MV-4-11 (cell line): Measurements from ENCODE around the gene SLC5A1.

ENCODE experiments used
- DNase-seq: peaks from one replicate; lab custom pipeline; 2025; lab: John Stamatoyannopoulos, UW

SLC5A1 gene

DNA sequence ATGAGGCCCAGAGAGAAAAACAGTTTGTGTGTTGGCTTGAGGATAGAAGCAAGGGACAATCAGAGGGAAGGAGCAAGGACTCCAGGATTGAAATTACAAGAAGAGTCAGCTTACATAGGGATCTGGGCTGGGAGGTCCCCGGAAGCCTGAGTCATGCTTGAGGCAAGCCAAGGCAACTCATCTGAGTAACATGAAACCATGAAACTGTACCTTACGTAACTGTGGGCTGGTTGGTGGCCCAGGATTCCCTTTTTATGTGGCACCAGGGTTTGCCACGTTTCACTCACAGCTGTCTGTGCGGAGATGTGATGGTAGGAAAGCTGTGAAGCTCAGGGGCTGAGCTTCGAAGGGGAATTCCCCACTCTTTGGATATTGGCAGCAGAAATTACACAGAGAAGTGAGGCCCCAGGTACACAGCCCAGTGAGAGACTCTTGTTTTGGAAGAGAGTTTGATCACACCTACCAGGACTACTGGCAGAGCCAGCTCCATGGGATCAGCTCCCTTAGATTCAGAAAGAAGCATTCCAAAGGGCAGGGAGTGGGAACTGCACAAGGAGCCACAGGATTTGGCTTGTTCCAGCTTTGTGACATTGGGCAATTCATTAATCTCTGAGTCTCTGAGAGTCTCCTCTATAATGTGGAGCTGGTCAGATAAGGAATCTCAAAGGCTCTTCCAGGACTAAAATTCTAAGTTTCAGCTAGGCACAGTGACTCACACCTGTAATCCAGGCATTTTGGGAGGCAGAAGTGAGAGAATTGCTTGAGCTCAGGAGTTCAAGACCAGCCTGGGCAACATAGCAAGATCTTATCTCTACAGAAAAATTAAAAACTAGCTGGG lies 7.8 kb downstream of the SLC5A1 start:
- DNase-seq: peak; percentile 92

DNA sequence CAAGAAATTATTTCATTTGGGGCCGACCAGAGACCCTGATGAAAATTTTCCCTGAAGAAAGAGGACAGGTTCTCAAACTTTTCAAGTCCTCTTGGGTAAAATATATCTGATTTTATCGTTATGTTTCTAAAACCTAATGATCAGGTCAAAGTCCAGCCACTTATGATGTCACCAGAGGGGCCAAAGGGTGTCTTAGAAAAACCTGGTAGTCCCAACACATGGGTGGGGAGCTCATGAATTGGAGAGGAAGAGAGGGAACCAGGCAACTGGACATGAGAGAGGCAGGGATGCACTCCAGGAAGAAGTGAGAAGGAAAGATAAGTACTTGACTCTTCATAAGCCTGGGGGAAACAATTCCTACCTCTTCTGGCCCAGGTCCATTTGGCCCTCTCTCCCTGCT lies 9.2 kb downstream of the SLC5A1 start:
- DNase-seq: no peak

DNA sequence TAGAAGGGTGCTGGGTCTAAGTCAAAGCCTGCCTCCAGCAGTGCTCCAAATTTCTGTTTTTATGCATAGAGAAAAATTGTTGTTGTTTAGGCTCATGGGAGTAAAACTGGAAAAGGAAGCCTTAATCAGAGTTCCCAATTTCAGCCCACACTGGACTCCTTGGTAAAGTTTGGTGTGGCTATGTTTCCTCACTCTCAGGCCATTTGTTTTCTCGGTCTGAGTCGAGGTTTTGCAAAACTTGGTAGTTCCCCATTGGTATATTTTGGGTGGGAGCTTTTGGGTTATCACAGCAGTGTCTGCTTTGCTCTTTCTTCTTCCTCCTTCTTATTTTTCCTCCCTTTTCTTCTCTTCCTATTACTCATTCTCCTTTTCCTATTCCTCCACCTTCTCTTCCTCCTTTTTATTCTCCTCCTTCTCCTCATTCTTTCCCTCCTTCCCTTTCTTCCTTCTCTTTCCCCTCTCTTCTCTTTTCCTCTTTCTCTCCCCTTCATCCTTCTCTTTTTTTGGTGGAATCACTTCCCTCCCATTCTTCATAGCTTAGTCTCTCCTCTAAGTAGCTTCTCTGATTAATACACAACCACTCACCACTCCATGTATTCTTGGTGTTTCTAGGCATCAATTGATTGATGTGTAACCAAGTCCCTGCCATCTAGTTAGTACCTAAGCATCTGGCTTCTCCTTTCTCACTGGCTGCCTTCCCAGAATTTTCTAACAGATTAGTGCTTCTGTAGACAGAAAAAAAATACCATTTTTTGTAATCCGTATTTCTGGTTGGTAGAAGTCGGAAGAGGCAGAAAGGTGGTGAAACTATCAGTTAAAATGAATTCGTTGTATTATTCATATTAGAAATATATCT lies 10.1 kb downstream of the SLC5A1 start:
- peak; percentile 37 for DNase-seq

DNA sequence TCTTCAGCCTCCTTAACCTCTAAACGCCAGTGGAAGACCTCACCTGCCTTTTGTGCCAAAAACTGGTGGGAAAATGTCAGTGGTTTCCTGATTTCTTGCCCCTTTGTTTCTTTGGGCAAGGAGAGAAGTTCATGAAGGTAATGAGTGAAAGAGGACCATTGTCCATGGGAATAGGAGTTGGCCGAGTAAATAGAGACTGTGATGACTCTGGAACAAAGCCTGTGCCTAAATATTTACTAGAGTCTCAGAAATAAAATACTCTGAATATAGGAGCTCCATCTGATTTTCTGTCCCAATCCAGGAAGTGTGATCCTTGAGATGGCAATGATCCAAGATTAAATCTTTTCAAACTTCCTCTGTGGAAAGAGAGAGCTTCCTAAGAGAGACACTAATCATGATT lies 12.0 kb downstream of the SLC5A1 start:
- no peak for DNase-seq

DNA sequence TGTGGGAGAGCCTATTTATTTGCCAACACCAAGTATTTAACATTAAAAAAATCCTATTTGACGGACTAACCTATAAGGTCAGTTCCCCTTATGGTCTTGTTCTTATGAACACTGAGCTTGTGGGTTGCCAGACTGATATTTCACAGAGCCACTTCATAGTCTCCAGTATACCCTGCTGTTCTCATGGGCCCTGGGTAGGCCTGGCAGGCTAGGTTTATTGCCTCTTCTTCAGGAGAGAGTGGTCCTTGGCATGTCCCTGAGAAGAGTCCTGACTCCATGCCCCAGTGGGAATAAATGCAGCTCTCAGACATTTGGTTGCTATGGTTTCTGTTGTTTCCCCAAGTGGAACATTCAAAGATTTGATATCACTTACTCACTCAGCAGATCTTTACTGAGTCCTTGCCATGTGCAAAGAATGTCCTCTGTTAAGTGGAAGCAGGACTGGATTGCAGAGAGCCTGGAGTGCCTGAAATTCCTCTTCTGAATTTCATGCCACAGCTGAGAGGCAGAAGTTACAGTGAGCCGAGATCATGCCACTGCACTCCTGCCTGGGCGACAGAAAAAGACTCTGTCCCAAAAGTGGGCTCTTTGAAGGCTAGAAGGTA lies 15.7 kb downstream of the SLC5A1 start:
- no peak for DNase-seq

DNA sequence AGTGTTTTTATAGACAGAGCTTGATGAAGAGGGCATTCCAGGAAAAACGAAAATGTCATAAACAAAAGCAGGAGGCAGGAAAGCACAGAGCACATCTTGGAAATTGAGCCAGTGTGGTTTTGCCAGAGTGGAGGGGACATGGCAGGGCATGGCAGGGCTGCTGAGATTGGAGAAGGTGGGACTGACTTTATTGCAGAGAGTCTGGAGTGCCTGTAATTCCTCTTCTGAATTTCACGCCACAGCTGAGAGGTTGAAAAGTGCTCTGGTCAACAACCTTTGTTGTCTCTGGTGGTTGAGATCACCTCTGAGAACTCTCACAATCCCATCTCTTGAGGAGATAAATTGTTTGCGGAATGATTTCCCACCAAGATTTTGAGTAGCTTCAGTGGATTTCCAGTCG lies 16.4 kb downstream of the SLC5A1 start:
- no peak for DNase-seq

DNA sequence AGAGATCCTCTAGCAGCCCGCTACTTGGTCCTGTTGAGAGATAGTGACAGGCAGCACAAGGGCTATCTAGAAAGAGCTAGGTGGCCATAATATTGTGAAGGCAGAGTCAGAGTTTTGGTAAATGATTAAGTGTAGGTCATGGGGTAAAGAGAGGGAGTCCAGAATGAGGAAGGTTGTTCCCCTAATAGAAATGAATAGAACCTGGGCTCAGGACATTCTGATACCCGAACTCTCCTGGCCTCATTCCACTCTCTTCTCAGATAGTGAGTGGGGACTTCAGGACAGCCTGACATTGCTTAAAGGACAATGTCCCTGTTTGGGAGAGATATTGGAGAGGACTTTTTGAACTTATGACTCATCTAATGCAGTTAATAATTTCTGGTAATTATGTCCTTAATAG lies 20.6 kb downstream of the SLC5A1 start:
- DNase-seq: no peak

DNA sequence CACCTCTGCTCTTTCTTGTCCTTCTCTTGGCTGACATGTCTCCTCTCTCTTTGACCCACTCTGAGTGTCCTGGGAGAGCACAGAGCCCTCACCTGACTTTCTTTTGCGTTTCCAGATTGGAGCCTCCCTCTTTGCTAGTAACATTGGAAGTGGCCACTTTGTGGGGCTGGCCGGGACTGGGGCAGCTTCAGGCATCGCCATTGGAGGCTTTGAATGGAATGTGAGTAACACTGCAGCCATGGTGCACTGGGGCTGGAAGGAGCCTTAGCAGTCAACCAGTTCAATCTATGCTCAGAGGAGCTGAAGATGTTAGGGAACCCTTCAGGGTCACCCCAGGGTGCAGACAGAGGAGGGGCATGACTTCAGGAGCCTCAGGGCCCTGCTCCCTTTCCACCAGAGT lies 23.8 kb downstream of the SLC5A1 start:
- no peak for DNase-seq

DNA sequence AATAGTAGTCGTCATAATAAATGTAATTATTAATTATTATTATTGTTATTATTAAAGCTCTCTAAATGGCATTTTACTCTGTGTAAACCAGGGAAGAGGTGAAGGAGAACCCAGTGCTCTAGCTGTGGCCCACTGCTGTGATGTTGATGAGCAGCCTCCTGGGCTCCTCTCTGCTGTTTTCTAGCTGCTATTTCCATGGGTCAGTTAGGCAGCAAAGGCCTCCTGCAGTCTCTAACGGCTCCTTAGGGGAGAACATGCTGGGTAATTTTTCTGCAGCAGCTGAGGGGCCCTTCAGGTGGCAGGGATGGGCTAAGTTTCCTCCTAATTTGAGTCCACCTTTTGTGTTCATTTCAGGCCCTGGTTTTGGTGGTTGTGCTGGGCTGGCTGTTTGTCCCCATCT lies 24.6 kb downstream of the SLC5A1 start:
- DNase-seq: no peak

DNA sequence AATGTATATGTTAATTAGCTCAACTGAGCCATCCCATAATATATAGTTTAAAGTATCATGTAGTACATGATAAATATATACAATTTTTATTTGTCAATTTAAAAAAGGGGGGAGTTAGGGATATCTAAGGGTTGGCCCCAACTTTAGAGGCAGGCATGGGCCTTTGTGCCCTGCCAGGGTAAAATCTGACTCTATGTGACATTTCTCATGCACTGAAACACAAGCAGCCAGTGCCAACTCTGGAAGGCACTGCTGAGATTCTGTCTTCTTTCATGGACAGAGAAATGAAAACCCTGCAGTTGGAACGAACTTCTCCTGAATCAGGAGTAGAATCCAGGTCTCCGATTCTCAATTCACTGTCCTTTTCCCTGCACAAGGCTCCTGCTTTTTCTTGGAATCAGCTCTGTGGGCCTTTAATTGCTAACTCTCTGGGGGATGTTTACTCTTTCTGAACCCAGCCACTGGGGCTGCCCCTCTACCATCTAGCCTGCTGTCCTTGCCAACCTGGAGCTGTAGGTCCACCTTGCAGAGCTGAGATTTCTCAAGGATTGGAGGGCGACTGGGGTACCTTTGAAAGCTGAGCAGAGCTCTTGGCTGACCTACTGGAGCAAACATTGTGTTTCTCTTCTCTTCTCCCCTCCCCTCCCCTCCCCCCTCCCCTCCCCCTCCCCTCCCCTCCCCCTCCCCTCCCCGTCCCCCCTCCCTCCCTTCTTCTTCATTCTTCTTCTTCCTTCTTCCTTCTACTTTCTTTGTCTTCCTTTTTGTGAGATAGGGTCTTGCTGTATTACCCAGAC lies 26.7 kb downstream of the SLC5A1 start:
- no peak for DNase-seq

DNA sequence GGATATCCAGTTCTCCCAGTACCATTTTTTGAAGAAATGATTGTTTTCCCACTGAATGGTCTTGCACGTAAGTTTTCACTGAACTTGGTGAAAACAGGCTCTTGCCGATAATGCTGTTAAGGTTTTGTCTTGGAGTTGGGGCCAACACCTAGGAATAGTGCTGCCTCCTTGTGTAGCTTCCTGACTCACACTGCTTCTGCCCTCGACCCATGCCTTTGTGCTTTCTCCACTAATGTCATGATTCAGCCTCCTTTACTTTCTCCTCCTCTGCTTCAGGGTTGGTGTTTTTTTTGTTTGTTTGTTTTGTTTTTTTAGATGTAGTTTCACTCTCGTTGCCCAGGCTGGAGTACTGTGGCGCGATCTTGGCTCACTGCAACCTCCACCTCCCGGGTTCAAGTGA lies 30.2 kb downstream of the SLC5A1 start:
- DNase-seq: no peak

DNA sequence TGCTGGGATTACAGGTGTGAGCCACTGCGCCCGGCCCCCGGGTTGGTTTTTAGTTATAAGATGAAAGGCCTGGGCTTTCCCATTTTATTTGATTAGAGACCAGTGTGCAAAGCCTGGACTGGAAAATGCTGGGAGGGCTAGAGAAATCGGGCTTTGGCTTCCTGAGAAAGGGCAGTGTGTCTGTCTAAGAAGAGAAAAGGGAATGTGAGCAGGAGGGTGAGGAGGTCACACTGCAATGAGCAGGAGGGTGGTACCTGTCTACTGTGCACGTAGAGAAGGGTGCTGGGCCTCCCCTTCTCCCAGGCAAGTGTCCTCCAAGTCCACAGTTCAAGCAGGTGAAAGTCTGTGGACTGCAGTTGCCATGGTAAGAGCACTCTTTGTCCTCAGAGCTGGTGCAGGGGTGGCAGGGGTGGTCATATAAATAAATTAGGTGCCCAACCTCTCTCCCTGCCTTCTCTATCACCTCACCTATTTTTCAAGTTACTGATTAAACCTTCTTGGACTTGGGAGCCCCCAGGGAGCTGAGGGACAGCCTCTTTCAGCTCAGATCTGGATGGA lies 30.8 kb downstream of the SLC5A1 start:
- DNase-seq: no peak

DNA sequence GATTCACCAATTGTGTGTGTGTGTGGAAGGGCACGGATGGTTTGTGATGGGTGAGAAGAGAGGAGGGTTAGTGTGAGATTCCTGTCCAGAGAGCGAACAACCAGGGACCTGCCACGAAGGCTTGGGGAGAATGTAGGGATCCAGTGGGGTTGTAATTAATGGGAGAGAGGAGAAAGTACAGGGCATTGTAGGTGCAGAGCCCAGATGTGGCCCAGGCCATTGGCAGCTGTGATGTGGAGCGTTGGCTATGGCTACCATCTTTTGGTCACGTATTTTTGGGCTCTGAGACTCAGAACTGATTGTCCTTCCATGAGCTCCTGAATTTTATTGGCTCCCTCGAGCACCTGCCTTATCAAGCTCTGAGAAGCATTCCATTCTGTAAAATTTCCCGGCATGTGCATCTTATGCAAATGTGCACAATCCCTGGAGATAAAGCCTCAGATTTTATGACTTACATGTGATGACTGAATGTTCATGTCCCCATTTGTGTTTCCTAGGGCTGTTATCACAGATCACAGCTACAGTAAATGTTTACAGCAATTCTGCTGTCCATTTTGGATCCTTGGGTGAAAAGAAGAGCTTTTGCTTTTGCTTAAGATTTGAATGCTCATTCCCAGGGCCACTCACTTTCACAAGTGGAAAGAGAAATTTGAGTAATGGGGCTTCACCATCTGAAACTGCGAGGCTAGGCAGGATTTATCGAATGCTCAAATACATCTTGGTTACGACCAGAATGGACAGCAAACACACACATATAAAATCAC lies 33.1 kb downstream of the SLC5A1 start:
- no peak for DNase-seq

DNA sequence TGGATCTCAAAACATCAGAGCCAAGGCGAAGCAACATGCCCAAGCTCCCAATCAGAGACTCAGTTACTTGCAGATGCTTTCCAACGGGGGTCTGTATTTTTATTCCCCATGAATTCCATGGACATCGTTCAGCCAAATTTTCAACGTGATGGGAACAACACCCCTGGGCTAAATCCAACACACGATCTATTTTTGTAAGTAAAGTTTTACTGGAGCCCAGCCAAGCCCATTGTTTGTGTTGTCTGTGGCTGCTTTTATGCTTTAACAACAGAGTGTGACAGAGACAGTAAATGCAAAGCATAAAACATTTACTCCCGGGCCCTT lies 33.7 kb downstream of the SLC5A1 start:
- no peak for DNase-seq

DNA sequence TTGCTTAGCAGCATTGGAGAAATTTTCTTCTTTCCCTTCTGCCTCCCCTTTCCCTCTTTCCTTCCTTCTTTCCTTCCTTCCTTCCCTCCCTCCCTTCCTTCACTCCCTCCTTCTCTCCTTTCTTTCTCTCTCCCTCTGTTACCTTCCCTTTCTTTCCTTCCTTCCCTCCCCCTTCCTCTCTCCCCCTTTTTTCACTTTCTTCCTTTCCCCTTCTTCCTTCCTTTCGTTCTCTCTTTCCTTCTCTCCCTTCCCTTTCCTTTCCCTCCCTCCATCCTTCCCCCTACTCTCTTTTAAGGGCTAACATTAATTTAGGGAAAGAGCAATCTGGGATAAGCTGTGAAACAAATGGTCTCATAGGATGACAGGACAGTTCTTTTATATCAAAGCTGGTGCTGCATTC lies 34.1 kb downstream of the SLC5A1 start:
- no peak for DNase-seq

DNA sequence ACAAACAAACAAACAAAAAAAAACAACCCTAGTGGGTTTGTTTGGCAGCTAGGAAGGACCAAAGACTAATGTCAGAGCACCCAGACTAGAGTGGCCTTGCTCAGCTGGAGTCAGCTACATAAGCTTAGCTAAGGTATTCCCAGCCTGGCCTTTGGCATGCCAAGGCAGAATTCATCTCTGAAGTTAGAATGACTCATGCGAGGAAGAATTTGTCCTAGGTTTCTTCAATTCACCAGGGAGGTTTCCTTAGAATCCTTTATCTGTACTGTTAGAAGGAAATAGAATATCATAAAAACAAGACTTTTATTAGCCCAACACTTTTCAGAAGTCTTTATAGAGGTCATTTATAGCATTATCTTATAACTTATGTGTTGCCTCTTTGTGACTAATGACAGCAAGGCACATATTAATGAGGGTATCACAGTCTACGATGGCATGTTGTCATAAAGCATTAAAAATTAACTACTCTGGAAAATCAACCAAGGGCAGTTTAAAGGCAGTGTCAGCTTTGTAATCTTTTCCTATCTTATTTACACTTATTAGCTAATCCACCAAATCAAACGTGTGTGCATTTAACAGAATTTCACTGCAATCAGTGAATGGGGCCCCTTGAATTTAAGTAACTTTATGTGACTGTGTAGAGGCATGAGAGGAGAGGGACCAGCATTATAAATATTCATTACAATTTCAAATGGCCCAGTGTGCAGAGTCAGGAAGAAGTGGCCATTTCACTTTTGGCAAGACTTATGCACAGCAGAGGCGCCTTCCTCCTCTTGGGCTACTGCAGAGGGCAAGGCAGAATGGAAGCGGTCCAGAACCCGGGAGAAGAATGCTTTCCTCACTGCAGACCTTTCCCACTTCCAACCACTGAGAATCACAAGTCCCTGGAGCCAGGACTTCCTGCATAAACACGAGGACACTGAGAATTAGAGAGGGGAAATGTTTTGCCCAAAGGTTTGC lies 36.3 kb downstream of the SLC5A1 start:
- no peak for DNase-seq

DNA sequence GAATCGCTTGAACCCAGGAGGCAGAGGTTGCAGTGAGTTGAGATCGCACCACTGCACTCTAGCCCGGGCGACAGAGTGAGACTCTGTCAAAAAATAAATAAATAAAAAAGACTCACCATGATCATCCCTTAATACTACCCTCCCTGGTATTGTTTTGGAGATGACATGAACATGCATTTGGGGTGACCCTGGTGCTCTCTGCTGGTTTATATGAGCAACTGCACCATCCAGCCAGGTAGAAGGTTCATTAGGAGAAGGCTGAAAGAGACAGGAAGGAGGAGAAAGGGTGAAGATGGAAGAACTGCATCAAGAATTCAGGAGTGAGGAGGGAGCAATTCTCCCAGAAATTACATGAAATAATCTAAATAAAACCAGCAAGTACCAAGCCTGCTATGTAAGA lies 37.8 kb downstream of the SLC5A1 start:
- peak; percentile 35 for DNase-seq

DNA sequence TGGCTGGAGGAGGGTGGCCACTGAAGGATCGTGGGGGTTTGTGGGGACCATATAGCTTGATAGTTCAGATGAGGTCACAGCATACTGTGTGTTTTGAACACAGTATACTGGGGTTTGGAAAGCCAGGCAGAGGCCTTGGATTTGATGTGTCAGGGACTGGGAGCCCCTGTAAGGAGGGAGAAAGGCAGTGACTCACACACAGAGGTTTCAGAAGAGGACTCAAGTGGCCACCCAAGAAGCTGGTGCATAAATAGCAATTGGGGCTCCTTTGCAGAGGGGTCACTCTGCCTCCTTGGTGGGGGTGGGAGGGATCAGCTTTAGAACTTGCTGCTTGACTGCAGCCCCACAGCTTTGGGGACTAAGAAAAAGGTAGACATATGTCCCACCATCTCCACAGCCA lies 39.3 kb downstream of the SLC5A1 start:
- DNase-seq: no peak

DNA sequence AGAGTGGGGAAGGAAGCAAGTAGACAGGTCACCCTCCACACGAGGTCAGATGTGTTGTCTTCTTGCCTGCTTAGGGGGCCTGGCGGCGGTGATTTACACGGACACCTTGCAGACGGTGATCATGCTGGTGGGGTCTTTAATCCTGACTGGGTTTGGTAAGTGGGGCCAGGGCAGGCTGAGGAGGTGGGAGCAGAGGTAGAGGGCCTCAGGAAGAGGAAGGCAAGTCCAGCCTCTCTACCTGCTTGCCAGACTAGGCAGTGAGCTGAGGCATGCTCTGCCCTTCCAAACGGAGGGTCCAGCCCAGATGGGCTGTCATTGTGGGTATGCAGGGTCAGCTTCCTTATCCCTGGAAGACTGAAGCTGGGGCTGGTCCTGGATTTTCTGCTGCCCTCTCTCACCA lies 39.9 kb downstream of the SLC5A1 start:
- DNase-seq: no peak

DNA sequence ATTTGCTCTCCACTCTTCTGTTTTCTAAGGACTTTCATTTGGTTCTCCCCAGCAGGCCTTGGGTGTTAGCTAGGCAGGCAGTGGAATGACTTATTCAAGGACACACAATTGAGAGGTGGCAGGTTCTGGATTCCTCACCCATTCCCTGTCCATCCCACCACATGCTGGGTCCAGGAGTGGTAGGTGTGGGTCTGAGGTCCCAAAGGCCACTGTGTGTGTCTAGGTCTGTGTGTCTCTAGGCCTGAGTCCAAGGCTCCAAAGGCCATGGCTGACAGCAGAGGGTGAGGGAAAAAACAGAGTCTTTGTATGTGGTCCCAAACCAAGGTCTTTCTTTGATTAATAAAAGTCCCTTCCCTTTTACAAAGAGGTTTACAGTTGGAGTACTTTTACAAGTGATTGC lies 40.8 kb downstream of the SLC5A1 start:
- no peak for DNase-seq
